Uterus (tissue), 2 donors: ENCODE measurements around the gene PARP15.

ENCODE experiments used
- CTCF ChIP-seq, 4 experiments: fragments of 200-600 bp in 2 of 4; fragments of 450-650 bp in 2 of 4; sonication (generic) in 2 of 4; IDR thresholded peaks; one replicate each; pipeline ENCODE4 v1.5.1; 2016 to 2019; ENCODE audit warnings: antibody characterized with exemption in 4 of 4, mild to moderate bottlenecking in 2 of 4, moderate library complexity in 1 of 4
- POLR2A ChIP-seq, 2 donors: fragments of 450-650 bp; IDR thresholded peaks; one replicate each; pipeline ENCODE4 v1.6.1; 2016; ENCODE audit warnings: antibody characterized with exemption in 2 of 2, mild to moderate bottlenecking in 1 of 2, moderate library complexity in 1 of 2

GRCh38 chr3:122627301-122627700, 49.9 kb downstream of the PARP15 start:
- no peak for TF ChIP-seq POLR2A (IDR thresholded peaks at IDR 0.05)
- TF ChIP-seq CTCF (IDR thresholded peaks at IDR 0.05) = no peak
